WTC11 (cell line): ENCODE measurements around the gene SEC22C.

Source experiments
- CREM ChIP-seq: sonication (generic); formaldehyde crosslinking; IDR thresholded peaks from 2 replicates; pipeline ENCODE4 v1.8.1; 2022; ENCODE audit warnings: mild to moderate bottlenecking, missing genetic modification reagents, moderate library complexity
- FOXP1 ChIP-seq: sonication (generic); formaldehyde crosslinking; IDR thresholded peaks from 2 replicates; pipeline ENCODE4 v1.8.0; 2022; ENCODE audit warnings: missing genetic modification reagents, mild to moderate bottlenecking, moderate library complexity, borderline replicate concordance
- MYBL2 ChIP-seq: sonication (generic); formaldehyde crosslinking; IDR thresholded peaks from 2 replicates; pipeline ENCODE4 v1.8.1; 2023; ENCODE audit warnings: mild to moderate bottlenecking, moderate library complexity, missing genetic modification reagents
- TCF7 ChIP-seq: sonication (generic); formaldehyde crosslinking; IDR thresholded peaks from 2 replicates; pipeline ENCODE4 v1.8.0; 2022; ENCODE audit warnings: mild to moderate bottlenecking, low read depth, missing genetic modification reagents, moderate library complexity
- ZNF263 ChIP-seq: sonication (generic); formaldehyde crosslinking; IDR thresholded peaks from 2 replicates; pipeline ENCODE4 v1.8.1; 2022; ENCODE audit warnings: low read depth, mild to moderate bottlenecking, moderate library complexity, missing genetic modification reagents
- TF ChIP-seq, protein P1 (sequence below): fragments of 200-600 bp; IDR thresholded peaks from 2 replicates; pipeline ENCODE4 v1.8.0; 2022; ENCODE audit warnings: antibody characterized with exemption
- TF ChIP-seq, protein P2 (sequence below): sonication (generic); formaldehyde crosslinking; IDR thresholded peaks from 2 replicates; pipeline ENCODE4 v1.8.1; 2023; ENCODE audit warnings: mild to moderate bottlenecking, missing genetic modification reagents, moderate library complexity
- TF ChIP-seq, protein P3 (sequence below): fragments of 250-450 bp; sonication (Bioruptor Pico); IDR thresholded peaks from 2 replicates; pipeline ENCODE4 v1.9.0; 2021; ENCODE audit warnings: moderate library complexity, mild to moderate bottlenecking, inconsistent platforms, borderline replicate concordance

DNA sequence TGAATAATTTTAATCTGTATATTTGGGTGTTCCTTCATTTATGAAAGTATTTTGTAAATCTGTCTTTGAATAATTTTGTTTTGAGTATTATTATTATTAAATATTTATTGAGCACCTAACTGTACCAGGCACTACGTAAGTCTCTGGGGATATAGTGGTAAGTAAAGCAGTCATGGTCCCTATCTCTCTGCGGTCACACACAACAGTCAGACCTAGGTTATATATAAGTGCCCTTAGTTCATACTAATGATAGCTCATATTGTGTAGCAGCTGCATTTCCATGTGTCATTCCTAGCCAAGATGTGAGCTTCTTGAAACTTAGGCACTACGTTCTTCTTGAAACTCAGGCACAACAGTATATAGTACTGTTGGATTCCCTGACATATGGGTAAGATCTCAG is 31.2 kb upstream of the SEC22C start:
- TF ChIP-seq, protein P1, sequence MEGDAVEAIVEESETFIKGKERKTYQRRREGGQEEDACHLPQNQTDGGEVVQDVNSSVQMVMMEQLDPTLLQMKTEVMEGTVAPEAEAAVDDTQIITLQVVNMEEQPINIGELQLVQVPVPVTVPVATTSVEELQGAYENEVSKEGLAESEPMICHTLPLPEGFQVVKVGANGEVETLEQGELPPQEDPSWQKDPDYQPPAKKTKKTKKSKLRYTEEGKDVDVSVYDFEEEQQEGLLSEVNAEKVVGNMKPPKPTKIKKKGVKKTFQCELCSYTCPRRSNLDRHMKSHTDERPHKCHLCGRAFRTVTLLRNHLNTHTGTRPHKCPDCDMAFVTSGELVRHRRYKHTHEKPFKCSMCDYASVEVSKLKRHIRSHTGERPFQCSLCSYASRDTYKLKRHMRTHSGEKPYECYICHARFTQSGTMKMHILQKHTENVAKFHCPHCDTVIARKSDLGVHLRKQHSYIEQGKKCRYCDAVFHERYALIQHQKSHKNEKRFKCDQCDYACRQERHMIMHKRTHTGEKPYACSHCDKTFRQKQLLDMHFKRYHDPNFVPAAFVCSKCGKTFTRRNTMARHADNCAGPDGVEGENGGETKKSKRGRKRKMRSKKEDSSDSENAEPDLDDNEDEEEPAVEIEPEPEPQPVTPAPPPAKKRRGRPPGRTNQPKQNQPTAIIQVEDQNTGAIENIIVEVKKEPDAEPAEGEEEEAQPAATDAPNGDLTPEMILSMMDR, result no peak
- TF ChIP-seq, protein P2, sequence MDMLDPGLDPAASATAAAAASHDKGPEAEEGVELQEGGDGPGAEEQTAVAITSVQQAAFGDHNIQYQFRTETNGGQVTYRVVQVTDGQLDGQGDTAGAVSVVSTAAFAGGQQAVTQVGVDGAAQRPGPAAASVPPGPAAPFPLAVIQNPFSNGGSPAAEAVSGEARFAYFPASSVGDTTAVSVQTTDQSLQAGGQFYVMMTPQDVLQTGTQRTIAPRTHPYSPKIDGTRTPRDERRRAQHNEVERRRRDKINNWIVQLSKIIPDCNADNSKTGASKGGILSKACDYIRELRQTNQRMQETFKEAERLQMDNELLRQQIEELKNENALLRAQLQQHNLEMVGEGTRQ, result no peak
- TF ChIP-seq, protein P3, sequence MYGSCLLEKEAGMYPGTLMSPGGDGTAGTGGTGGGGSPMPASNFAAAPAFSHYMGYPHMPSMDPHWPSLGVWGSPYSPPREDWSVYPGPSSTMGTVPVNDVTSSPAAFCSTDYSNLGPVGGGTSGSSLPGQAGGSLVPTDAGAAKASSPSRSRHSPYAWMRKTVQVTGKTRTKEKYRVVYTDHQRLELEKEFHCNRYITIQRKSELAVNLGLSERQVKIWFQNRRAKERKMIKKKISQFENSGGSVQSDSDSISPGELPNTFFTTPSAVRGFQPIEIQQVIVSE (CRISPR knock-in tag), result no peak
- no peak for TF ChIP-seq MYBL2
- no peak for TF ChIP-seq TCF7 (CRISPR knock-in tag)
- no peak for TF ChIP-seq CREM
- no peak for TF ChIP-seq ZNF263 (CRISPR knock-in tag)
- TF ChIP-seq FOXP1, result no peak
